ENCODE measurements around the gene LRMDA.

Gene LRMDA

DNA sequence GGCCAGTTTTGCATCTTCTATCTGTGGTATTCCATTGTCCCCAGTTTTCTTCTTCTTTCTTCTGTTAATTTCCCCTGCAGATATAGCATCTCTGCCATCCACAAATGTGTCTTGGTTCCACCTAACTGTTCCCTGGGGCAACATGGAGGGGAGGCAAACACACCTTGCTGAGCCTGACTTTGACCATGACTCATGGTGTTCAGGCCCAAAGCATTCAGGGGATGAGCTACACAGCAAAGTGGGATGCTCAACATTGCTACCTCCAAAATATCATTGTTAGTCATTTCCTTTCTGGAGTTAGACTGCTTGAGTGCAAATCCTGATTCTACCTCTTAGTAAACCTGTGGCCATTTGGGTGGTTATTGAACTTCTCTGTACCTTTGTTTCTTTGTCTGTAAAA lies 542.7 kb downstream of the LRMDA start:
- no peak for DNase-seq

DNA sequence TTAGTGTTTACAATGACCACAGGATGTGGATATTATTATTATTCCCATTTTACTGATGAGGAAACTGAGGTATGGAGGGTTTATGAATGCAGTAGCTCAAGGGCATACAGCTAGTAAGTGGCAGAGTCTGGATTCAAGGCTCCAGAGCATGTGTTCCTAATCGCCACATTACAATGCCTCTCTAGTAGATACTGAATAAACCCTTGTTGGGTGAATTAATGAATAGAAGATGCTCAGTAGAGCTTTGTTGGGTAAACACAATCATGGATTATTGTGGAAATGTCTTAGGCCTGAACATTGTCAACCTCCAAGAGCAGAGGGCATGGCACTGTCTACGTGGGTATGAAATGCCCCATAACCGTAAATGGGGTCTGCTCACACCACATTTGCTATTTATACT lies 545.3 kb downstream of the LRMDA start:
- DNase-seq: no peak

DNA sequence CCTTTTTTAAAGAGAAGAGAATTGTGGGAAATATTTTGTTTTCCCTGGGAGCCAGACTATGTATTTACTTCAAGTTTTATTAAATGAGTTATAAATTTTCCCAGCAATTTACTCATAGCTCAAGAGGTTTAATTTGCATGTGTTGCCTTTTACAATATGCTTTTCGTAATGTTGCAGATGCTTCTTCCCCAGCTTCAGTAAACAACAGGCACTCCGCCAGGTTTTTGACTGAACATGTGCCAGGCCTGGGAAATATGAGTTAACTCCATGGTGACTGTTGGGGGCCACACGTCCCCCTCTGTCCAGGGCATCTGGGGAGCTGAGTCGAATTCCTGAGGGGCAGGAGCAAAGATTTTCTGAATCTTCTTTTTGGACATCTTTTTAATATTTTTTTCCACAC lies 545.7 kb downstream of the LRMDA start:
- no peak for DNase-seq

DNA sequence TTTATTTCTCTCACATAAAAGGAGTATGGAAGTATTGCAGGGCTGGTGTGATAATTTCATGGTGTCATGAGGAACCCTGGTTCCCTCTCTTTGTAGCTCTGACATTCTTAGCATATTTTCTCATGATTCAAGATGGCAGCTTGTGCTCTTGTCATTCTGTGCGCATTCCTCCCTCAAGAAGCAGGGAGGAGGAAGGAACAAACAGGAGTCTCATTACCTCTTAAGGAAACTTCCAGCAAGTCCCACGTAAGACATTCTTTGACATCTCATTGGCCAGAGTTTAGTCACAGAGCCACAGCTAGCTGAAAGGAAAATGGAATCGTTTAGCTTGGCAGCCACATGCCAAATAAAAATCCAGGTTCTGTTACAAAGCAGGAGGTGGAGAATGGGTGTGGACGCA lies 546.8 kb downstream of the LRMDA start:
- no peak for DNase-seq

DNA sequence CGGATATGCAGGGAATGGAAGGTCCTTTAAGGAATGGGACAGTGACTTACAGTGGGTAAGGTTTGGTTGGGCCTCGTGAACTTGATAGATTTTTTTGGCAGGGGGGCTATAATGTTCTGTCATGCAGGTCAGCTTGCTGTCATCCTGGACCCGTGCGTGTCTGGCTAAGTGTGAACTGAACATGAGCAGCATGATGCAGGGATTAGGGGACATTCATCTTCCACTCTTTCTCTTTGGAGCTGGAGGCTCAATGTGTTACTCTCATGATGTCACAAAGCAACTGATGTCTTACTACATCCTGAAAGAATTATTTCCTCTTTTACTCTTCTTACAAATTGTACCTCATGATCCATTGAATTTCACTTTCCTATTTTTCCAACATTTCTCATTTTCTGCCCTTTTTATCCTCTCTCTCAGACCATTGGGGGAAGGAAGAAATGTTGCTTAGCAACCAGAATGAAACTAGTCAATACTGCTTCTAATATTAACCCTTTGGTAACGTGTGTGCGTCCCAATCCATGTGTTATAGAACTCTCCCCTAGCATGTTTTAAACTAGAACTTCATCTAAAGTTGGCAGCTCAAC lies 549.1 kb downstream of the LRMDA start:
- DNase-seq: no peak

DNA sequence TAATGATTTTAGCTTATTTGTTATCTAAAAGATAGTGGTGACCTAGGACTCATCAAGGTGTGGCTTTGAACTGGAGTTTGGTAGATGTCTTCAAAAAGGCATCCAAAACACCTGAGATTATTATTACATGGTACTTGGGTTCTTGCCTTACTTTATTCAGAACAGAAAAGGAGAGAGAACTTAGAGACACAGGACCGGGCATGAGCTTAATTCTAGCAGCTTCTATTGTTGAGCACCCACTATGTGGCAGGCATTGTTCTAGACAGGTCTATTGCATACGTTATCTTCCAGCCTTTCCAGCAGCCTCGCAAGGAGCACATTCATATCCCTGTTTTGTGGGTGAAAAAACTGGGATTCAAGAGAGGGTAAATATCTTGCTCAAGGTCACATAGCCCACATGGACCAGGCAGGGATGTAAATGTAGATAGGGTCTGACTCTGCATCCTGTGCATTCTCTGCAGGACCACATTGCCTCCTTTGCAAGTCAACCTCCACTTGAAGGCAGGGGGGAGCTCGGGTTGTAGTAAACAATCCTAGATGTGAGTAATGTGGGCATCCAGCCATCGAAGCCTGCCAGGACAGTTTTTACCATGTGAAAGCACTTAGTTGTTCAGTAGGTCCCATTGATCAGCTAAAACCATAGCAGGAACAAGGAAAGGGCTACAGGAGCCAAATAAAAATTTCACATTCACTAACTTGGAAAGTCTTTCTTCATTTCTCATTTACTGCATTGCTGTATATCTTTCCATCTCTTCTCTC lies 551.4 kb downstream of the LRMDA start:
- no peak for DNase-seq

DNA sequence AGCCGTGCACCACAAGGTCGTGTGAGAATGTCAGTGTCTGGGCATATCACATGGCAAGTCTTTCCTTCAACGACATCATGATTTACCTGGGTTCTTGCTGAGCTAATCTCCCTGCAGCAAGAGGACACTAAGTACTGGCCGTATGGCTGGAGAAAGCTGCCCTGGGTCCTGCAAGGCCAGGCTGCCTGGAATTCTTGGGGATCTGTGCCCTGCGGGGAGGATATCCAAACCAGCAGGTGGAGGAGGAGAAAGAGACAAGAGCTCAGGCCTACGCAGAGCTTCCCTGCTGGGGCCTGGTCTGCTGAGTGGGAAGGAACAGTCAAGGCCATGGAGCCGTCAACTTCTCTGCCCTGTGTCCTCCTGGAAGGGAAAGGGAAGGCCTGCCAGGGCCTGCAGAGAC lies 552.6 kb downstream of the LRMDA start:
- no peak for DNase-seq

DNA sequence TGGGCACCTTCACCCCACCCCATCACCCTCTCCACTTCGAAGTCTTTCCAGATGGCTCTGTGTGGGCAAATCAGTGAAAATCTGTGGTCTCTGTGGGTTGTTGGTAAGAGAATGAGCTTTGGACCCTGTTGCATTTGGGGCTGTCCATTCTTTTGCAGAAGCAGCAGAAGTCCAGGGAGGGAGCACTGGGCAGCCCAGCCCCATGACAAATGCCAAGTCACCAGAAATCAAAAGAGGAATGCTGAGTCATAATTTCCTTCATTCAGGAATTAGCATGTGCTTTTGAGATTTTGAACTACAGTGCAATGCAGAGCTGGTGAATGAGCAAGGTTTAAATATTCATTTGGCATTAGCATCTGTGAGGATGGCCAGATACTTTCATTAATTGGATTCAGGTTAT lies 556.2 kb downstream of the LRMDA start:
- DNase-seq: no peak

DNA sequence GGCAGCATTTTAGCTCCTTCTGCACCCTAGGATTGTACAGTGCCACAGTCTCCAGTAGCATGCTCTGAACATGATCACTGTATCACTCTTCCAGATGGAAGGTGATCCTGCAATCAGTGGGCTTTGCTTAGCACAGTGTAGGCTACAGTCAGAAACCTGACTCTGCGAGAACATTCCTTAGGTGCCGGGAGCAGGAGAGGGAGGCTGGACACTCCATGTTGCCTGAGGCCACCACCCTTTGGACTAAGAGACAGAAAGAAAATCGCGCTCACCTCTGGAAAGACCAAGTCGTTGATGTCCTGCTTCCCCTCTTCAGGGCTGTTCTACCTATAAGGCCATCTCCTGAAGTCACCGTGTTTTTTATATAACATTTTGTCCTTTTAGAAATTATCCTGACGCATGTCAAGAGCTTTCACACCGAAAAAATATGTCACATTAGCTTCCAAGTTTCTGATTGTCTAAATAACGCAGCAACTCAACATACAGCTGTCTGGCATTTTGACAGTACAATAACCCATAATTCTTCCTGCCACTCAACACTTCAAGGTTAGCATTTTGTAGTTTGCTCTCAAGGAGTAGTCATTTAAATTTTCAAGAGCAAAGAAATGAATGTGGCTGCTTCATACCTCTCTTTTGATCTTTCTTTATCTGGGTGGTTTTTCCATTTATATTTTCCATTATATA lies 563.1 kb downstream of the LRMDA start:
- DNase-seq: no peak

DNA sequence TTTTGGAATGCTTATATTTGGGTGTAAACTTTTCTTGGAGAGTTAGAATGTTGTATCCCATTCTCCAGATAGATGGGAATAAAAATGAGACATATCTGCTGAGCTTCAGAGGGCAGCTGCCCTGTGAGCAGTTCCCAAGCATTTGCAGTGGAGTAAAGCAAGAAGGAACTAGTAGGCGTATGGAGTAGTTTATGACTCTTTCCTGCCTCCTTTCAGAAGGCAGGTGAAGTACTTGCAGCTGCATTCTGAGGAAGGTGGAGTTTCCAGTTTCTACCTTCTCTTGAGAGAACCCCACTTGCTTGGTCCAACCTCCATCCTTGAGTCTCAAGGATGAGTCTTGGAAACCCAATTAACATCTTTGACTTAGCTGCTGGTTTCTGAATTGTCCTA lies 563.6 kb downstream of the LRMDA start:
- DNase-seq: no peak

DNA sequence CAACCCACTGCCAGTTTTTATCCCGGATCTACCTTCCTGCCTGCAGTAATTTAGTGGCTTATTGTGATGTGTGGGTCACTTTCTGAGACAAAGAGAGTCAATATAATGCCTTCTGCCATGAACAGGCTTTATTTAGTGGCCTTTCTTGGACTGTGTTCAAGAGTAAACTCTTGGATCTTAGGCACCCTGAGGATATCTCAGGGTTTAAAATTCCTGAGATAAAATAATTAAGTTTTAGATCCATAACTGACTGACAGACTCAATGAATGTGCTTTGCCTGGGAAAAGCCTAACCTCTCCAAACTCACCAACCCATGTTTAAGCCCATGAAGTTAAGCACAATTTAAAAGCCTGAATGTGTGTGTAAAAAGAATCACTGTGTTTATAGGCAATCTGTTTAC lies 564.3 kb downstream of the LRMDA start:
- DNase-seq: no peak

DNA sequence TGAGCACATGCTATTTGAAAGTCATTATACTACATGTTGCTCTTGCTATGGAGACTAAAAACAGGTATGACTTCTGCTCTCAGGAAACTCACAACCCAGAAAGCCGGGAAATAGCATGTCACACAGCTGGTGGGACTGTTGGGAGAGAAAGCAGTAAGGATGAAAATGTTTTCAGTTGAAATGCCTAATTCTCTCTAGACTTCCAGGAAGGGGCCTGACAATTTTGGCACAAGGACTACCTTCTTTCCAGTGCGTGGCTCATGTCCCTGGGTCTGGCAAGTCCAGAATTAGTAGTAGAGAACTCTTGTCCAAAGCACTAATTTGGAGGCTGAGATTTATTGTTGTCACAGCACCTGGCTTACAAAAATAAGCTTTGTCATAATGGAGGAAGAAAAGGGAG lies 567.6 kb downstream of the LRMDA start:
- no peak for DNase-seq

DNA sequence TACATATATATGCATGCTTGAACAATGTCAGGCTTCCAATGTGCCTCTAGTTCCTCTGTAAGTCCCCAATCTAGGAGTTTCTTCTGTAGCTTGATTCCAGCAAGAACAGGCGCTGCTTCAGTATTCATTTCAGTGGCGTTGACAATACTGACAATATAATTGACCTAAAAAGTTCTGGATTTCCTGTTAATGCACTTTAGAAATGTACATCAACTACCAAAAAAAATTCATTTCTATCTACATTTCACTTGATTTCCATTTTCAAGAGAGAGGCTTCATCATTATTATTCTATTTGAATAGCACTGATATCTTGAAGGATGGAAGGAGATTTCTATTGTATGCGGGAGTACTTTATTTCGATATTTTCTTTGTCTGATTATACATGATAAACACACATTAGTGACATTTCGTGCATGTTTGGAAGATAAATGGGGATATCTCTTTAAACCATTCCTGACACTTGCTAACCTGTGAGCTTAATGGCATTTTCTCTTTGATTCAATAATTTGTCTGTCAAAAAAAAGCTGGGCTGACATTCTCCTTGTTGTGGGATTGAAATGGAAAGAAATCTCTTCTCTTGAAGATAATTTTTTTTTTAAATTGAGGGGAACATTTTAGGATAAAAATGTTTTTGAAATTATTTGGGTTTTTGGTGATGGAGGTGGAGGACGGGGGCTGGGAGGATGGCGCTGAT lies 568.2 kb downstream of the LRMDA start:
- no peak for DNase-seq

DNA sequence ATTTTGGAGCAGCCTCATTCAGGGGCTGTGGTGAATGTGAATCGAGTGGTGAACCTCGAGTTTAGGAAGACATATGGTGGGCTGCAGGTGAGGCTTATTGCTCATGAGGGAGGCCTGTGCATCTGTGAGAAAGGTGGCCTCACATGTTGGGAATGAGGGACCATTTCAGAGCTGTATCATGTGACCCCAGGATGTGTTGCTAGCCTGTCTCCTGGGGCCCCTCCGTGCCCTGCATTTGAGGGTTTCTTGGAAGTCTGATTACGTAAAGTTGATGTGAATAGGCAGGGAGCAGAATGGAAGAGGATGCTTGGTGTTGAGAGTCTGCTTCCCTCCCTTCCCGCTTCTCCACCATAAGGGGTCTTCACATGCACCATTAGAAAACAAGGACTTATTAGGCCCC lies 569.1 kb downstream of the LRMDA start:
- DNase-seq: no peak

DNA sequence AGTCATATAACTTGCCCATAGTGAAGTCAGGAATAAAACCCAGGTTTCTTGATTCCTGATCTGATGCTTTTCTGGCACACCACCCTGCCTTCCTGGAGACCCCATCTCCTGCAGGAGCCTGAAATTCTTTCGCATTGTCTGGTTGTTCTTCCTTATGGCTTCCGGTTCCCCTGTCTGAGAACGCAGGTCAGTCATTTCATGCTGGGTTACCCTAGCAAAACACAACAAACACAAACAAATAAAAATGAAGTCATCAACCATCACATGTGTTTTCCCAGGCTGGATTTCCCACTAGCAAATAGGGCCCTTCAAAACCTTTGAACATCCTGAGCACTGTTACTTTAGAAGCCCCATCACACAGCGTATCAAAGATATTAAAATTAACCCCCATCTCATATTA lies 569.6 kb downstream of the LRMDA start:
- DNase-seq: no peak

DNA sequence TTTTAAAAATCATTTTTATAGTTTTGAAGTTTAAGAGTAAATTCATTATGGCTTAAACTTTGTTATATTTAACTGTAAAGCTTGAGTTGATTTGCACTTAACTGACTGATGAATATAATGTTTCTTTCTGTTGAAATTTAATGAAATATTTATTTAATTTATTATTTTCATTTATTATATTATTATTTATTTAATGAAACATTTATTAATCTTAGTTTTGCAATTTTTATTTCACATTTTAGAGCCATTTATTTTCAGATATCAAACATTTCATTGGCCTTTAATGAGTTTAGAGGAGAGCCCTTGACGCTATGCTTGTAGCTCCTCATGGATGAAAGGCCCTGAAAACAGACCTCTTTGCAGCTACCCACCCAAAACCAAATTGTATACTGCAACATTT lies 570.0 kb downstream of the LRMDA start:
- DNase-seq: no peak

DNA sequence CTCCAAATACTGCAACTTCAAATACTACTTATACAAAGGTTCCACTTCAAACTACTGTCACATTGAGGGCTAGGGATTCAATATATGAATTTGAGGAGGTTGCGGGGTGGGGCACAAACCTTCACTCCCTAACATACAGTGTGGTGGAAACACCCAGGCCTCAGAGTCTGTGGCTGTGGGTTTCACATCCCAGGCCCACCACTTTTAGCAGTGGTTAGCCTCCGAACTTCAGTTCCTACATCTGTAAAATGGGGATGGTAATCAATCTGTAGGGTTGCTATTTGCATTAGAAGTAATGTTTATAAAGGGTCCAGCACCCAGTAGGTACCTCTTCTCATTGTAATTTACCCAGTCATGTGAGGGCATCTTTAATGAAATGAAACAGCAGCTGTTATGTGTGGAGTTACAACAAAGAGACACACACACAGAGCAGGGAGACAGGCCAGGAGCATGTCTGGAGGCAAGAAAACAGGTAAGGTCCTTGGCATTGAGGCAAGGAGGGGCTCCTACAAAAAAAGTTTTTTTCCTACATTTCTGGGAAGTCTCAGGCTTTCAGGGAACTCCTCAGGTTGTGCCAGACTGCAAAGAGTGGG lies 570.9 kb downstream of the LRMDA start:
- no peak for DNase-seq

DNA sequence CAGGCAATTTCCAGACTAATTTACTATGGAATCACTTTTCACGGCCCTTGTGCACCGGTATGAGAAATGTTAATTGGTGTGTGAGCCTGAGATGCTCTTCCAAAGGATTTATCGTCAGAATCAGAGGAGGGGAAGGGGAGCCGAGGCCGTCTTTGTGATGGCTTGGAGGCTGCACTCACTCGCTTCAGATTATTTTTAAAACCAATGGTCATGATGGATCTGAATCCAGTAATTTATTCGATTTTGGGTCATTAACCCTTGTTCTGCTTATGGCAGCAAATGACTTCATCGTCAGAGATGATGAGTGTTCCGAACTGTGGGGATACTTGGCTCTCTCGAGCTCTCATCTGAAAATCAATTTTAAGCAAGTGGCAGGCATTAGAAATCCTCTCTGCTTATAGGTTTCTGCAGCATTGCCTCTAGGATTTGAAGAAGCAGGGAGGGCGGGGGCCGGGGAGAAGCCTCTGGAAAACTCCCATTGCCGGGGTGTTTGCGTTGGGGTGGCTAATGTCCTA lies 576.3 kb downstream of the LRMDA start:
- no peak for DNase-seq

DNA sequence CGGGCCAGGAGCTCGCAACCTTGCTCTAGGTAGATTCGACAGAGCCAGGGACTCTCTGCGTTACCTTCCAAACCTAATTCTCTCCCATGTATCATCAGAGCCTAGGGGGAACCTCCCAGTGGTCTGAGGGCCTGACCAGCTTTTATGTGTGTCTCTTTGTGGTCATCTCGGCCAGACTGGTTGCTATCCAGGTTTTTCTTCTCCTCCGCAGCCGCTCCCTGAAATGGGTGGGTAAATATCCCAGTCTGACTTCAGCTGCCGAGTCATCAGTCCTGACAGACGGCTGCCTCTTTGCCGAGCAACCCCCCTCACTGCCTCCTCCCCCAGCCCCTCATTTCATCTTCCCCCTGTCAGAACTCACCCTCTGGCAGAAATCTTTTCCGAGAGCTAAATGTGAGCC lies 578.1 kb downstream of the LRMDA start:
- DNase-seq: no peak

DNA sequence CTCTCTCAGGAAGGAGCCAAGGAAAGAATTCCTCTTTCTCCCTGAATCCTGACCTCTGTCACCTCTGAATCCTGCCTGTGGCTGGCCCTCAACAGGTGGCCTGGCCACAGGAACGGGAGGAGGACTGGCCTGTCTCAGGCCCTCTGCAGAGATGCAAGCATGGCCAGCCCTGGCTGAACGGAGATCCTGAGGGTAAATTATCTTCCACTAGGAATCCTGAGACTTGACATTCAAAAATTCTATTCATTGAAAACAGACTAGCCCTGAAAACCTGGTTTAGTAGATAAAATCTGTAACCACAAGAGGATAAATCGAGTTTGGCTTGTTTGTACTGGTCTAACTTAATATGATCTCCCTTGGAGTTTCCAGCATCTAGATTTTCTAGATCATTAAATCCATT lies 579.3 kb downstream of the LRMDA start:
- DNase-seq: no peak

DNA sequence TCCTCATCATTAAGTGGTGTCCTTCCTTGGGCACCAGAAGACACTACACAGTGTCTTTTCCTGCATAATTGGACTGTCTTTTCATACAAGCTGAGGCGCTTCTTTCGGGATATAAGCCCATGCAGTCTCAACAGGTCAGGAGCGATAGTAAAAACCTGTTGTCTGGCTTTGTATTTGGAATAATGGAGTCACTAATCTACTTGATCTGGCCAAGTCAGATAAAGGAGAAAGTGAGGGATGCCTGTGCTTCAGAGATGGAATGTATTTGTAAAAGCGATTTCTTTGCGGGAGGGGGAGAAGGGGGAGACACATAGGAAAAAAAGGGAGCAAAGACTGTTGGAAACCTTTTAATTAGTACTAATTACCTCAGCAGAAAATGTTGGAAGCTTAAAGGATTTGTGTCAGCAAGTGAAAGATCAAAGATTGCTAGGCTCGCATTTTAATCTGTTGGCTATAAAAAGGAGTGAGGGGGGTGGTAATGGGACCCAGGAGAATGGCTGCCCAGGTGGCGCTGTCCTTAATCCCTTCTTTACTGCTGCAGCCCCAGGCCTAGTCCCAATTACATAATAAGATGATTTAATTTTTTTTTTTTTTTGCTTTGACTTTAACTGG lies 581.4 kb downstream of the LRMDA start:
- no peak for DNase-seq

DNA sequence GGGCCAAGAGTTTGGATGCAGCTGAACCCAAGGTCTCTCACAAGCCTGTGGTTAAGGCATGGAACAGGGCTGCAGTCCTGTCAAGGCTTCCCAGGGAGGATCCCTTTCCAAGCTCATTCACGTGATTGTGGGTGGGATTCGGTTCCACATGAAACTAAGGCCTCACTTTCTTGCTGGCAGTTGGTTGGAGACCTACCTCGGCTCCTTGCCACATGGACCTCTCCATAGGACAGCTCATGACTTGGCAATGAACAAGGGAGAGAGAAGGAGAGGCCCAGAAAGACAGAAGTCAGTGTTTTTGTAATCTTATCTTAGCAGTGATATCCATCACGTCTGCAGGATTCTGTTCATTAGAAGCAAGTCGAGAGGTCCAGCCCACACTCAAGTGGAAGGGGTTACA lies 583.8 kb downstream of the LRMDA start:
- no peak for DNase-seq
